Nephron progenitor cell (in vitro differentiated cells): Measurements from ENCODE around the gene CYP1A1.

ENCODE experiments used
- DNase-seq: peaks from one replicate; pipeline ENCODE4 v3.0.0; 2021
- H3K27ac Mint-ChIP-seq: 2 replicates; pipeline ENCODE4 v1.8.0; 2021; ENCODE audit warnings: mild to moderate bottlenecking, moderate library complexity, mixed read lengths
- H3K27me3 Mint-ChIP-seq: 2 replicates; pipeline ENCODE4 v1.8.0; 2021; ENCODE audit warnings: mild to moderate bottlenecking, low read depth, mixed read lengths; ENCODE audit not compliant: poor library complexity
- H3K36me3 Mint-ChIP-seq: 2 replicates; pipeline ENCODE4 v1.8.0; 2021; ENCODE audit warnings: low read depth, mixed read lengths
- H3K4me1 Mint-ChIP-seq: 2 replicates; pipeline ENCODE4 v1.8.0; 2021; ENCODE audit warnings: mixed read lengths
- H3K4me3 Mint-ChIP-seq: 2 replicates; pipeline ENCODE4 v1.8.0; 2021; ENCODE audit warnings: mild to moderate bottlenecking, moderate library complexity, mixed read lengths
- H3K9me3 Mint-ChIP-seq: 2 replicates; pipeline ENCODE4 v1.8.0; 2021; ENCODE audit warnings: mild to moderate bottlenecking, moderate library complexity, mixed read lengths
- TF ChIP-seq, protein P1 (sequence below): fragments of 200-600 bp; sonication (generic); IDR thresholded peaks from 2 replicates; pipeline ENCODE4 v1.5.0; 2021; ENCODE audit warnings: antibody characterized with exemption

The CYP1A1 gene

DNA sequence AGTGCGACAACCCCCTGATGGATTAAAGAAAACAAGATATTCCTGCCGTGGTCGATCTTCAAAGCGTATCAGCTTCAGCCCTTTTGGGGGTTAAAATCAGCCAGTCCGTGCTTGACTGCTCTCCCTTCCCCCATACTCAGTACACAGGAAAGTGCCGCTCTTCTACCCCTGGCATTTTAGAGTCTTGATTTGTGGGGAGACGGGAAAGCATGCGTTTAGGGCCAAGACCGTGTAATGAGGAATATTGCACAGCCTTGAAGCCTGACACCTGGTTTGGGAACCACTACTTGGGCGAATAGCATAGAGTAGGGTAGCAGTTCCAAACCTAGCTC, 29.0 kb downstream of the CYP1A1 start:
- no peaks in the 10 kb centered on the region for H3K36me3 Mint-ChIP-seq
- TF ChIP-seq, protein P1, sequence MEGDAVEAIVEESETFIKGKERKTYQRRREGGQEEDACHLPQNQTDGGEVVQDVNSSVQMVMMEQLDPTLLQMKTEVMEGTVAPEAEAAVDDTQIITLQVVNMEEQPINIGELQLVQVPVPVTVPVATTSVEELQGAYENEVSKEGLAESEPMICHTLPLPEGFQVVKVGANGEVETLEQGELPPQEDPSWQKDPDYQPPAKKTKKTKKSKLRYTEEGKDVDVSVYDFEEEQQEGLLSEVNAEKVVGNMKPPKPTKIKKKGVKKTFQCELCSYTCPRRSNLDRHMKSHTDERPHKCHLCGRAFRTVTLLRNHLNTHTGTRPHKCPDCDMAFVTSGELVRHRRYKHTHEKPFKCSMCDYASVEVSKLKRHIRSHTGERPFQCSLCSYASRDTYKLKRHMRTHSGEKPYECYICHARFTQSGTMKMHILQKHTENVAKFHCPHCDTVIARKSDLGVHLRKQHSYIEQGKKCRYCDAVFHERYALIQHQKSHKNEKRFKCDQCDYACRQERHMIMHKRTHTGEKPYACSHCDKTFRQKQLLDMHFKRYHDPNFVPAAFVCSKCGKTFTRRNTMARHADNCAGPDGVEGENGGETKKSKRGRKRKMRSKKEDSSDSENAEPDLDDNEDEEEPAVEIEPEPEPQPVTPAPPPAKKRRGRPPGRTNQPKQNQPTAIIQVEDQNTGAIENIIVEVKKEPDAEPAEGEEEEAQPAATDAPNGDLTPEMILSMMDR: no peak
- H3K27ac Mint-ChIP-seq: peak overlapping the region; percentile 99
- peaks cover 38% of the 10 kb centered on the region for H3K4me1 Mint-ChIP-seq
- H3K27me3 Mint-ChIP-seq: peaks cover 39% of the 10 kb centered on the region
- no peak for DNase-seq
- peak overlapping the region; percentile 100 for H3K4me3 Mint-ChIP-seq
- no peaks in the 10 kb centered on the region for H3K9me3 Mint-ChIP-seq

DNA sequence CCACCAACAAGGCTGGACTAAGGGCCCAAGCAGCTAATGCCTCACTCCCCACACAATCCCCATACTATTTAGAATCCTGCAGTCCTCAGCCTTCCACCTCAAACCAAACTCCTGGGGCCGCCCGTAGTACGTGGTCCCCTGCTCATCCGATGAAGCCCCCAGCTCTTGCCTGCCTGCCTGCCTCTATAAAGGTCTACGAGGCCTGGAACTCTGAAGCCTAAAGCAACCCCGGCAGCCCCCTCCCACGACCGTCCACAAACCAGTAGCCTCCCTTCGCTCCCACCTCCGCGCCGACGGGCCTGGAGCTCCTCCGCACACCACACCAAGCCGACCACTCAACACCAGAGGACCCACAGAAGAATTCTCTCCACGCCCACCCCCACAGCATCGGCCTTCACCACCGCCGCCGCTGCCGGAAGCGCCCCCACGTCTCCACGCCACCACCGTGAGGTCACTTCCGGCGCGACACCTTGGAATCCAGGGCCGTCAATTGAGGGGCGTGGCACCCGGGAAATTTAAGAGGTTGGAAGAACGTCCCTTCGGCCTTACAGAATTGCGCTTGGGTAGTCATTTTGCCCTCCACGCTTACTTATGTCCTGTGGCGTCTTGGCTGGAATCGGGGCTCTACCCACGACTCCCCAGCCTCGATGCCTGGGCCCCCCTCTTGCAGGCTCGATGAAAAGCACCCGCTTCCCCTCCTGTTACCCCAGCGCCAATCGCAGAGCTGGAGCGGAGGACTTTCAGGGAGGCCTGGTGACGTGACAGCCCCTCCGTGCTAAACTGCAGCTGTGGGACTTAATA, 29.5 kb downstream of the CYP1A1 start, which contains the start of gene EDC3:
TSS of gene EDC3 (minus strand) at position 428 of the 801 bp plus-strand sequence. CDS start 20,900 bp downstream, outside the sequence.
- Mint-ChIP-seq H3K27me3 (peaks cover 33% of the 10 kb centered on the region), H3K27ac (peak within 1 kb of the TSS; percentile 99), H3K36me3 (peaks cover 5% of the 10 kb centered on the region), H3K4me1 (peaks cover 38% of the 10 kb centered on the region), H3K9me3 (no peaks in the 10 kb centered on the region), H3K4me3 (peak within 1 kb of the TSS; percentile 100)
- DNase-seq: peak; percentile 93
- TF ChIP-seq, protein P1: no peak

DNA sequence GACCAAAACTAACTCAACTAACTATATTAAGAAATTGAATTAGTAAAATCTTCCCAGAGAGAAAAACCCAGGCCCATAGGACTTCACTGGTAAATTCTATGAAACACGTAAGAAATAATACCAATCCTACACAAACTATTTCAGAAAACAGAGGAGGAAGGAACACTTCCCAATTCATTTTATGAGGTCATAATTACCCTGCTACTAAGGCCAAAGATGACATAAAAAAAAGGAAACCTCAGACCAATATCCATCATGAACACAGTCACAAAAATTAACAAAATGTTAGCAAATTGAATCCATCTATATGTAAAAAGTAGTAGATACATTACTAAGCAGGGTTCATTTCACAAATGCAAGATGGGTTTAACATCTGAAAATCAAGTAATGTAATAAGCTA, 33.0 kb downstream of the CYP1A1 start:
- TF ChIP-seq, protein P1: no peak
- H3K27me3 Mint-ChIP-seq: no peaks in the 10 kb centered on the region
- no peaks in the 10 kb centered on the region for H3K9me3 Mint-ChIP-seq
- H3K36me3 Mint-ChIP-seq: peaks cover 35% of the 10 kb centered on the region
- peaks cover 38% of the 10 kb centered on the region for H3K4me1 Mint-ChIP-seq
- H3K27ac Mint-ChIP-seq: no peak overlapping the region
- DNase-seq: no peak
- no peak overlapping the region for H3K4me3 Mint-ChIP-seq

DNA sequence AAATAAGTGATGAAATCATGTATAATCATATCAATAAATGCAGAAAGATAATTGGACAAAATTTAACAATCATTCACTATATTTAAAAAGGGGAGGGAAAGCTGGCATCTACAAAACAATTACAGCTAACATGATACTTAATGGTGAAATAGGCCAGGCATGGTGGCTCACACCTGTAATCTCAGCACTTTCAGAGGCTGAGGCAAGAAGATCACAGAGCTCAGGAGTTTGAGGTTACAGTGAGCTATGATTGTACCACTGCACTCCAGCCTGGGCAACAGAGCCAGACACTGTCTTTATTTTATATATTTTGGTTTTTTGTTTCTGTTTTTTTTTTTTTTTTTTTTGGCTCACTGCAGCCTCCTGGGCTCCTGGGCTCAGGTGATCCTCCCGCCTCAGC, 41.6 kb downstream of the CYP1A1 start:
- Mint-ChIP-seq H3K4me3 (no peak overlapping the region), H3K27ac (no peak overlapping the region), H3K36me3 (peaks cover 80% of the 10 kb centered on the region), H3K9me3 (peaks cover 31% of the 10 kb centered on the region), H3K4me1 (no peaks in the 10 kb centered on the region), H3K27me3 (no peaks in the 10 kb centered on the region)
- TF ChIP-seq, protein P1: no peak
- no peak for DNase-seq

DNA sequence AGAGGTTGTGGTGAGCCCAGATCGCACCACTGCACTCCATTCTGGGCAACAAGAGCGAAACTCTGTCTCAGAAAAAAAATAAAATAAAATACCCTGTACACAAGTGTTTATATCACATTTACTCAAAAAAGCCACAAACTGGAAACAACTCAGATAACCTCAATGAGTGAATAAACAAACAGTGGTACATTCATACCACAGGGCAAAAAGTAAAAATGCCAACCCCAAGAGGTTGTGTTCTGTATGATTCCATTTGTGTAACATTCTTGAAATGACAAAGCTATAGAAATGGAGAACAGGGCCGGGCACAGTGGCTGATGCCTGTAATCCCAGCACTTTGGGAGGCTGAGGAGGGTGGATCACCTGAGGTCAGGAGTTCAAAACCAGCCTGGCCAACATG, 42.4 kb downstream of the CYP1A1 start:
- DNase-seq: no peak
- H3K36me3 Mint-ChIP-seq: peaks cover 75% of the 10 kb centered on the region
- no peak overlapping the region for H3K27ac Mint-ChIP-seq
- H3K4me1 Mint-ChIP-seq: no peaks in the 10 kb centered on the region
- TF ChIP-seq, protein P1: no peak
- H3K4me3 Mint-ChIP-seq: no peak overlapping the region
- no peaks in the 10 kb centered on the region for H3K27me3 Mint-ChIP-seq
- peaks cover 31% of the 10 kb centered on the region for H3K9me3 Mint-ChIP-seq

DNA sequence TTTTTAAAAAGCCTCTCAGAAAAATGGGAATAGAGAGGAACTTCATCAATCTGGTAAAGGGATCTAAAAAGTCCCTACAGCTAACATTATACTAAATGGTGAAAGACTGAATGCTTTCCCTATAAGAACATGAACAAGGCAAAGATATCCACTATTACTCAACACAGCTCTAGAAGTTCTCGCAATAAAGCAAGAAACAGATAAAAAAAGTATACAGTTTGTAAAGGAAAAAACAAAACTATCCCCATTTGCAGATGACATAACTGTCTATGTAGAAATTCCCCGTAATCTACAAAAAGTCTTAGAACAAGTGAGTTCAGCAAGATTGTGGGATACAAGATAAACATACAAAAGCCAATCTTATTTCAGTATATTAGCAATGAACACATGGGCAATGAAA, 44.9 kb downstream of the CYP1A1 start:
- Mint-ChIP-seq H3K4me1 (no peaks in the 10 kb centered on the region), H3K9me3 (peaks cover 28% of the 10 kb centered on the region), H3K27ac (no peak overlapping the region), H3K36me3 (peaks cover 55% of the 10 kb centered on the region), H3K27me3 (no peaks in the 10 kb centered on the region), H3K4me3 (no peak overlapping the region)
- TF ChIP-seq, protein P1: no peak
- no peak for DNase-seq
